GM21381 (cell line): ENCODE data around the gene TAGLN2.

Source experiments
- ATAC-seq: cut with Tn5 transposase; IDR thresholded peaks from one replicate; pipeline ENCODE4 v1.9.1; 2021; ENCODE audit warnings: mild to moderate bottlenecking, moderate library complexity; ENCODE audit not compliant: unreplicated experiment

Gene TAGLN2

GRCh38 chr1:159949981-159950381 is 24.7 kb upstream of the TAGLN2 start:
- no peak for ATAC-seq

DNA sequence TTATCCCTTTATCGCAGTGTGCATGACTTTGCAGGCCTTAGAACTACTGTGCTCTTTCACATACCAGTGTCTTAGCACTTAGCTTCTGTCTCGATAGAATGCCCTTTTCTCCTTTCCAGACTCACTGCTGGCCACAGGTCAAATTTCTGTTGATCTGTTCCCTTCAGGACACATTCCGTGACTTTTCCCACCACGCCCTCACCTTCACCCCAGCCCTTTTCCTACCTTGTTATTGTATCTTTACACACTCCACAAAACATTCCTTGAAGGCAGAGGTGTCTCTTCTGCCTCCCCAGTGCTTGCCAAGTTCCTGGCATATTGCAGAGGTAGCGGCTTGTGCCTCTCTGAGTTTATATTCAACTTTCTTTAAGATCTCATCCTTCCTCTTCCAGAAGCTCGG is 23.8 kb upstream of the TAGLN2 start:
- ATAC-seq = no peak

- no peak for ATAC-seq
These were observed 22.6 kb upstream of the TAGLN2 start for GRCh38 chr1:159947942-159948341.

DNA sequence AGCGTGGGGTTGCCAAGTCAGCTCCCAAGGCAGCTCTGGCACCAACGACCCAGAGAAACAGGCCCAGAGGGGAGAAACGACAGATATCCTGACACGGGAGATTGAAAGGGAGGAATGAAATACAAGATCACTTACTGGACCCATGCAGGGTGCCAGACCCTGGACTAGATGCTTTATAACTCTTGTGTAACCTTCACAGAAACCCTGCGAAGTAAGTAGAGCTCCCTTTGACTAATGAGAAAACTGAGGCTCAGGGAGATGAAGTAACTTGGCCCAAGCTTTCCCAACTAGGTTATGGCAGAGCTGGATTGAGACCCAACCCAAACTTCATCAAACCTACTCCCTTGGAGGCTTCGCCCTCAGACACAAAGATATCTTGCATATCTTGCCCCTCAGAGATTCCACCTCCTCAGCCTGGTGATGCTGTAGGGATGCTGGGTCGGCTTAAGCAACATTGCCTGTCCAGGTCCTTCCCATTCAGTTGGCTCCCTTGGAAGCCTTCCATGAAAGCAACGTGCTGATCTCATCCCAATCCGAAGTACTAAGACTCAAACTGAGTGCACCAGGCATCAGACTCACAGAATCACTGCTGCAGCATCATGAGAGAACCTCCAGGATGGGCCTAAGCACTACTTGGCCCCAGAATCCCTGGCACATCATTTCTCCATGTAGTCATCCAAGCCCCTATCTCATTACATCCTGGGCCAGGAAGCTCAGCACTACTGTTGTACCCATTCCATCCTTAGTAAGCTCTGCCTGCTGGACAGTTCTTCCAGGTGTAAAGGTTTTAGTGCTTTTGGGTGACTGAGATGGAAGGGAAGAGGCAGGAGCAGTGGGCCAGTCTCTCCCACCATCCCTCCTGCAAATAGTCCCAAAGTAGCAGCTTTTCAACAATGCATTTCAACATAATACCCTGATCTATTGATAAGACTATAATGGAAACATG is 21.2 kb upstream of the TAGLN2 start:
- ATAC-seq = no peak

DNA sequence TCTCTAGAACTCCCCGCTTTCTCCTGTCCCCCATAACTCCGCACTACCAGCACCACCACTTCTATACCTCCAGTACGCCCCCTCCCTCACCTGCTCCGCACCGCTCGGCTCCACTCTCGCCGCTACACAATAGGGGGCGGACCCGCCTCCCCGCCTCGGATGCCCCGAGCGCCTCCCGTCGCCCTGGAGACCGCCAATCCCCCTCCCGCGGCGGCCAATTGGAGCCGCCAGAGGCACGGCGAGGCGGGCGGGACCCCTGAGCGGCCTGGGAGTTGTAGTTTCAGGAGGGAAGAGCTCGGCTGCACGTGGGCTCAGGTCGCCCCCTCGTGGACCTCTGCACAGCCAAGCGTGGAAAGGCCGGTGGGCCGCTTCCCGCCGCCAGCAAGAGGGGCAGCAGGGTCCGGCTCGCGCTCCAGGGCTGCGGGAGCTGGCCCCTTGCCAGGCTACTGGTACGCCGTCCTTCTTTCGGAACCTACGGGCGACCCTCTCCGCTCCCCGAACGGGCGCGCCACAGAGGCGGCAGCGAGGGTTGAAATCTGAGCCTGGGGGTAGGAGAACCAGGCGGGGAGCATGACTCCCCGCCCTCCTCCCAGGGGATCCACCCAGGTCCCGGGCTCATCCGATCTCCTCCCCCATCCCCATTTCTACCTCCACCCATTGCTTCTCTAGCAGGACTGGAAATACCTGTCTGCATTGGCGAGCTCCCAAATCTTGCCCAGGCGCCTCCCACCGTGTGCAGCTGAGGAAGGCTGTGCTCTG is 20.4 kb upstream of the TAGLN2 start, which contains the start of gene IGSF9:
Gene IGSF9, minus strand, starts transcription at position 131 of the 759 bp plus-strand sequence. CDS start 2,159 bp downstream, outside the sequence.
- ATAC-seq = no peak

- no peak for ATAC-seq
These were observed 19.5 kb upstream of the TAGLN2 start for GRCh38 chr1:159944623-159945455.

DNA sequence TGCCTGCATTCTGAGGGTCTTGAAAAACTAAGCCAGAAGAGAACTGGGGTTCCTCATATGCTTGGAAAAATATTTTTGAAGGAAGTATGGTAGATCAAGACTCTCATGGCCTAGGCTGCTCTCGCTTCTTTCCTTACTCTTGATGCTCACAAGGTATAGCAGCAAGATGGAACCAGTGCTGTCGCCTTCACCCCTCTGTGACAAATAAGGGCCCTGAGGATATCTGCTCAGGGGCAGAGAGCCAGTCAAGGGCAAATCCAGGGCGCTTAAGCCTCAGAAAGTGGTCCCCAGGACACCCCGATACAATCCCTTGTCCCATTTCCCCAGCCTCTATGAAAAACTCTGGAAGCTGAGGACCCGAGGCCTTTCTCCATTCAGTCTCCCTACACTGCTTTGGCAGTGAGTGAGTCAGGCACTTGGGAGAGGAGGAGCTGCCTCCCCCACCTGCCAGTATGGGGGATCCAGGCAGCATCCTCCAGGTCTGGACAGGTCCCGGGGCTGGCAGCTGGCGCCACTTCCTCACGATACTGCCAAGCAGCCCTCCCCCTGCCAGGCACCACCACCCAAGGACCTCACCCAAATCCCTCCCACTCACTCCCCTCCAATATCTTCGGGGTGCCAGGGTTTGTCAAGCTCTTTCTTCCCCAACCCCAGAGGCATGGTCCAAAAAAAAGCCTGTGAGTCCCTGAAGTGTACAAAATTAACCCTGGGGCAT is 18.8 kb upstream of the TAGLN2 start:
- no peak for ATAC-seq

- ATAC-seq = no peak
These were observed 18.0 kb upstream of the TAGLN2 start for GRCh38 chr1:159943278-159943640.

- no peak for ATAC-seq
These were observed 17.4 kb upstream of the TAGLN2 start for GRCh38 chr1:159942632-159943277.

- ATAC-seq = no peak
These were observed 16.6 kb upstream of the TAGLN2 start for GRCh38 chr1:159941591-159942560.

DNA sequence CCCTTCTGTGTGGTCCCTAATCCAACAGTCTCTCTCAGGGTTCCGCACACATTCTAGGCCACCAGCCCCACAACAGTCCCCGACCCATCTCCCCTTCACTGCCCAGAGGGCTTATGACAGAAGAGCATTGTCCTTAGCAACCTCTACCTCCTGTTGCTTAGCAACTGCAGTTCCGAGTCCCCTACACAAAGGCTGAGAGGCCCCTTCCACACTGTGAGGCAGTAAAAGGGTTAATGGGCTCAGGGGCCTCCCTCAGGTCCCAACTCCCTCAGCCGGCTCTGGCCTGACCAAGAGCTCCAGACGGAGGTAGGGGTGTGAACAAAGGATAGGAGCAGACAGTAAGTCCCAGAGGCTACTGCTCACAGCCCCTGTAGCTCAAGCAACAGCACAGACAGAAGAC is 15.8 kb upstream of the TAGLN2 start:
- no peak for ATAC-seq

GRCh38 chr1:159940006-159940620 is 14.8 kb upstream of the TAGLN2 start:
- no peak for ATAC-seq

DNA sequence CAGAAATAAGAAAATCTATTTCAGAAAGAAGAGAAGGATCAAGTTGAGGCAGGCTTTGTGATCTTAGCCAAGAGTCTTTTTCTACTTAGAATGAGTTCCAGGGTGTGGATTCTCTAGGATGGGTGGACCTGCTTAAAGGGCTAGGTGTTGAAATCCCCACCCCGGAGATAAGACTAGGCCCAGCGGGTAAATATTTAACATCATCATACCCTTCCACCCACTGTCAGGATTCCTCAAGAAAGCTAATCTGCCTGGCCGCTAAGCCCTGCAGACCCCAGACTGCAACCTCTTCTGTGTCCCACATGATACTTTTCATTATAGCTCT is 14.3 kb upstream of the TAGLN2 start:
- ATAC-seq = no peak

GRCh38 chr1:159938905-159939677 is 13.8 kb upstream of the TAGLN2 start:
- no peak for ATAC-seq

- no peak for ATAC-seq
These were observed 13.0 kb upstream of the TAGLN2 start for GRCh38 chr1:159938211-159938852.

DNA sequence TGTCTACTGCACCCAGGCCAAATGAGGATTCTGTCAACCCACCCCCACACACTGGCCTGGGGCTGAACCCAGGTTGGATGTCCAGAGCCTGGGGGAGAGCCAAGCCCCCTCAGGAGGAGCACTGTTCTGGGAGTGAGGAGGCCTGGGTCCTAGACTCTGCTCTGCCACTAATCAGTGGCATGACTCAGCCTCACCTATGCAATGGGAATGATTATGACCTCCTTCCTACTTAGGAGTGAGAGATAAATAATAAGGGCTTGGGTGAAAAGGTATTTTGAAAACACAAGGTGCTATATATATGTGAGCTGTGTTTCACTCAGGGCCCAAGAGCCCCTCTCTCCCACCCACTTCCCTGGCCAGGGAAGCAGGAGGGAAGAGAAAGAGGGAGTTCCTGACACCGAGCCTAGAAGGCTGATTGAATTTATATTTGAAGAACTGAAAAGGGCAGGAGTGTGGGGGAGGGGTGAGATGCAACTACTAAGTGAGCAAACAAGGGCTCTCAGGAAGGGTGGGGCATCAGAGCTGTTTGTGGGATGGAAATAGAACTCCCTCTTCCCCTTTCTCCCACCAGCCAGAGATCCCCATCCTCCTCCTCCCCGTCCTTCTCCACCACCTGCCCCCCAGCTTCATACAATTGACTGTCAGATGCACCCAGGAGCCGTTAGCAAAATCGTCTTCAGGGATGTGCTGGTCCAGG is 11.9 kb upstream of the TAGLN2 start:
- no peak for ATAC-seq
